HEK293 (cell line): Measurements from ENCODE around the gene STX5.

Source experiments
- BCL11A ChIP-seq: fragments of 450-650 bp; formaldehyde crosslinking; IDR thresholded peaks from 2 replicates; pipeline ENCODE4 v1.5.1; 2016; ENCODE audit warnings: low read depth, missing biosample characterization, missing genetic modification characterization
- GLI4 ChIP-seq: fragments of 450-650 bp; formaldehyde crosslinking; IDR thresholded peaks from 2 replicates; pipeline ENCODE4 v1.5.1; 2016; ENCODE audit warnings: missing biosample characterization, missing genetic modification characterization
- HOXD13 ChIP-seq: sonication (generic); formaldehyde crosslinking; IDR thresholded peaks from 2 replicates; pipeline ENCODE4 v1.8.0; 2022; ENCODE audit warnings: missing genetic modification reagents, borderline replicate concordance
- KLF16 ChIP-seq: fragments of 450-650 bp; formaldehyde crosslinking; IDR thresholded peaks from 2 replicates; pipeline ENCODE4 v1.5.1; 2017; ENCODE audit warnings: missing biosample characterization, missing genetic modification characterization
- KLF7 ChIP-seq: fragments of 450-650 bp; formaldehyde crosslinking; IDR thresholded peaks from 2 replicates; pipeline ENCODE4 v1.5.1; 2016; ENCODE audit warnings: missing biosample characterization, missing genetic modification characterization, borderline replicate concordance
- TCF7L2 ChIP-seq: IDR thresholded peaks from 2 replicates; pipeline ENCODE4 v1.6.1; 2011; ENCODE audit warnings: low read depth, mild to moderate bottlenecking, inconsistent platforms, low read length, moderate library complexity, borderline replicate concordance
- ZBTB48 ChIP-seq: fragments of 450-650 bp; formaldehyde crosslinking; IDR thresholded peaks from 2 replicates; pipeline ENCODE4 v1.5.1; 2016; ENCODE audit warnings: missing biosample characterization, missing genetic modification characterization
- ZBTB7A ChIP-seq: fragments of 450-650 bp; formaldehyde crosslinking; IDR thresholded peaks from 2 replicates; pipeline ENCODE4 v1.5.1; 2016; ENCODE audit warnings: low read depth, missing biosample characterization, missing genetic modification characterization
- ZNF146 ChIP-seq: fragments of 450-650 bp; formaldehyde crosslinking; IDR thresholded peaks from 2 replicates; pipeline ENCODE4 v1.5.1; 2016; ENCODE audit warnings: missing biosample characterization, missing genetic modification characterization
- ZNF202 ChIP-seq: fragments of 450-650 bp; formaldehyde crosslinking; IDR thresholded peaks from 2 replicates; pipeline ENCODE4 v1.5.1; 2016; ENCODE audit warnings: missing biosample characterization, missing genetic modification characterization, borderline replicate concordance
- ZNF214 ChIP-seq: fragments of 450-650 bp; formaldehyde crosslinking; IDR thresholded peaks from 2 replicates; pipeline ENCODE4 v1.5.1; 2017; ENCODE audit warnings: missing biosample characterization, mild to moderate bottlenecking, missing genetic modification characterization, borderline replicate concordance
- ZNF24 ChIP-seq: fragments of 450-650 bp; formaldehyde crosslinking; IDR thresholded peaks from 2 replicates; pipeline ENCODE4 v1.5.1; 2016; ENCODE audit warnings: missing biosample characterization, missing genetic modification characterization
- ZNF426 ChIP-seq: fragments of 450-650 bp; formaldehyde crosslinking; IDR thresholded peaks from 2 replicates; pipeline ENCODE4 v1.5.1; 2017; ENCODE audit warnings: missing biosample characterization, missing genetic modification characterization, mild to moderate bottlenecking, inconsistent platforms, moderate library complexity
- ZNF558 ChIP-seq: fragments of 450-650 bp; formaldehyde crosslinking; IDR thresholded peaks from 2 replicates; pipeline ENCODE4 v1.5.1; 2016; ENCODE audit warnings: missing biosample characterization, missing genetic modification characterization
- ZNF571 ChIP-seq: fragments of 450-650 bp; formaldehyde crosslinking; IDR thresholded peaks from 2 replicates; pipeline ENCODE4 v1.5.0; 2017; ENCODE audit warnings: missing biosample characterization, missing genetic modification characterization
- ZNF654 ChIP-seq: fragments of 450-650 bp; formaldehyde crosslinking; IDR thresholded peaks from 2 replicates; pipeline ENCODE4 v1.5.1; 2016; ENCODE audit warnings: low read depth, missing biosample characterization, missing genetic modification characterization
- ZNF677 ChIP-seq: fragments of 450-650 bp; IDR thresholded peaks from 2 replicates; pipeline ENCODE4 v1.5.0; 2018; ENCODE audit warnings: missing biosample characterization, mild to moderate bottlenecking, missing genetic modification characterization, moderate library complexity
- ZNF747 ChIP-seq: fragments of 450-650 bp; formaldehyde crosslinking; IDR thresholded peaks from 2 replicates; pipeline ENCODE4 v1.5.1; 2016; ENCODE audit warnings: missing biosample characterization, missing genetic modification characterization
- TF ChIP-seq, protein P1 (sequence below): fragments of 450-650 bp; formaldehyde crosslinking; optimal IDR thresholded peaks from 2 replicates; pipeline ENCODE3; 2016; ENCODE audit warnings: missing biosample characterization, mild to moderate bottlenecking, missing genetic modification characterization
- TF ChIP-seq, protein P2 (sequence below): fragments of 450-650 bp; IDR thresholded peaks from 2 replicates; pipeline ENCODE4 v1.5.1; 2018; ENCODE audit warnings: missing biosample characterization, mild to moderate bottlenecking, missing genetic modification characterization
- TF ChIP-seq, protein P3 (sequence below): fragments of 450-650 bp; formaldehyde crosslinking; IDR thresholded peaks from 2 replicates; pipeline ENCODE4 v1.5.1; 2016; ENCODE audit warnings: missing biosample characterization, missing genetic modification characterization, borderline replicate concordance
- TF ChIP-seq, protein P4 (sequence below): fragments of 450-650 bp; formaldehyde crosslinking; IDR thresholded peaks from 2 replicates; pipeline ENCODE4 v1.5.1; 2017; ENCODE audit warnings: missing biosample characterization, missing genetic modification characterization
- TF ChIP-seq, protein P5 (sequence below): fragments of 450-650 bp; formaldehyde crosslinking; IDR thresholded peaks from 2 replicates; pipeline ENCODE4 v1.5.1; 2016; ENCODE audit warnings: missing biosample characterization, missing genetic modification characterization, borderline replicate concordance
- TF ChIP-seq, protein P6 (sequence below): fragments of 450-650 bp; formaldehyde crosslinking; IDR thresholded peaks from 2 replicates; pipeline ENCODE4 v1.5.1; 2016; ENCODE audit warnings: missing biosample characterization, missing genetic modification characterization
- TF ChIP-seq, protein P7 (sequence below): fragments of 450-650 bp; formaldehyde crosslinking; IDR thresholded peaks from 2 replicates; pipeline ENCODE4 v1.5.1; 2016; ENCODE audit warnings: missing biosample characterization, missing genetic modification characterization

The STX5 gene

DNA sequence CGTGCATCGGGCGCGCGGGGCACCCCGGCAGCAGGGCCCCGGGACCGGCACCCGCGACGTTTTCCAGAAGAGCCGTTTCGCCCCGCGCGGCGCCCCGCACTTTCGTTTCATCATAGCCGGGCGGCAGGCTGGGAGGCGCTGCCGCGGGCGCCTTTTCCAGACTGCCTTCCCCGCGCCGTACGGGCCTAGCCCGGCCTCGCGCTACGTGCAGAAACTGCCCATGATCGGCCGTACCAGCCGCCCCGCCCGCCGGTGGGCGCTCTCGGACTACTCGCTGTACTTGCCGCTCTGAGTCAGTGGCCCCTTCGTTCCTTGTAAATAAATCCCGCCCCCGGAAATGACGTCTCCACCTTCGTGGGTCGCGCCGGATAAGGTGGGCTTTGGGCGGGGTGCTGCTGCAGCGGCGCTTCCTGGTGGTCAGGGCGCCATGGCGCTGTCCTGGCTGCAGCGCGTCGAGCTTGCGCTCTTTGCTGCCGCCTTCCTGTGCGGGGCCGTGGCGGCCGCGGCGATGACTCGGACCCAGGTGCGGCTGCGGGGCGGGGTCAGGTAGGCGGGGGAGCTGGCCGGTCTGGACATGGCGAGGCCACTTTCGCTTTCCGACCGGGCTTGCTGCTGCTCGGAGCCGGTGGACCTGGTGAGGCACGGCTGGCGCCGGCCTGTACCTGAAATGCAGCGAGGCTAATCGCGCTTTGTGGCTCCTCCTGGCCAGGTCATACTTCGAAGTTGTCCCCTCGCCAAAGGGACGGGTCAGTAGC is 44.7 kb downstream of the STX5 start, which contains the start of gene TMEM179B (continued):
- TF ChIP-seq, protein P1, sequence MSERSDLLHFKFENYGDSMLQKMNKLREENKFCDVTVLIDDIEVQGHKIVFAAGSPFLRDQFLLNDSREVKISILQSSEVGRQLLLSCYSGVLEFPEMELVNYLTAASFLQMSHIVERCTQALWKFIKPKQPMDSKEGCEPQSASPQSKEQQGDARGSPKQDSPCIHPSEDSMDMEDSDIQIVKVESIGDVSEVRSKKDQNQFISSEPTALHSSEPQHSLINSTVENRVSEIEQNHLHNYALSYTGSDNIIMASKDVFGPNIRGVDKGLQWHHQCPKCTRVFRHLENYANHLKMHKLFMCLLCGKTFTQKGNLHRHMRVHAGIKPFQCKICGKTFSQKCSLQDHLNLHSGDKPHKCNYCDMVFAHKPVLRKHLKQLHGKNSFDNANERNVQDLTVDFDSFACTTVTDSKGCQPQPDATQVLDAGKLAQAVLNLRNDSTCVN (tag by site-specific recombination): peak; percentile 80
- TF ChIP-seq ZNF677 (tag by site-specific recombination) (no peak), ZNF426 (tag by site-specific recombination) (no peak), ZNF146 (tag by site-specific recombination) (no peak; the same call in 1 of the 2 replicates), TCF7L2 (no peak), ZBTB7A (tag by site-specific recombination) (peak; percentile 74; the same call in 1 of the 2 replicates), KLF7 (no peak), KLF16 (tag by site-specific recombination) (no peak), ZNF24 (no peak), ZBTB48 (tag by site-specific recombination) (no peak), ZNF654 (tag by site-specific recombination) (no peak), ZNF571 (no peak), ZNF747 (tag by site-specific recombination) (no peak), ZNF558 (tag by site-specific recombination) (no peak), ZNF214 (tag by site-specific recombination) (no peak), BCL11A (tag by site-specific recombination) (0 out of 2 replicates have a peak, but pooled peaks have one; percentile 72), GLI4 (tag by site-specific recombination) (no peak), ZNF202 (tag by site-specific recombination) (no peak), HOXD13 (no peak)
- TF ChIP-seq, protein P2, sequence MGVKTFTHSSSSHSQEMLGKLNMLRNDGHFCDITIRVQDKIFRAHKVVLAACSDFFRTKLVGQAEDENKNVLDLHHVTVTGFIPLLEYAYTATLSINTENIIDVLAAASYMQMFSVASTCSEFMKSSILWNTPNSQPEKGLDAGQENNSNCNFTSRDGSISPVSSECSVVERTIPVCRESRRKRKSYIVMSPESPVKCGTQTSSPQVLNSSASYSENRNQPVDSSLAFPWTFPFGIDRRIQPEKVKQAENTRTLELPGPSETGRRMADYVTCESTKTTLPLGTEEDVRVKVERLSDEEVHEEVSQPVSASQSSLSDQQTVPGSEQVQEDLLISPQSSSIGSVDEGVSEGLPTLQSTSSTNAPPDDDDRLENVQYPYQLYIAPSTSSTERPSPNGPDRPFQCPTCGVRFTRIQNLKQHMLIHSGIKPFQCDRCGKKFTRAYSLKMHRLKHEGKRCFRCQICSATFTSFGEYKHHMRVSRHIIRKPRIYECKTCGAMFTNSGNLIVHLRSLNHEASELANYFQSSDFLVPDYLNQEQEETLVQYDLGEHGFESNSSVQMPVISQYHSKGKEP (tag by site-specific recombination): peak; percentile 23; the same call in 1 of the 2 replicates
- TF ChIP-seq, protein P3, sequence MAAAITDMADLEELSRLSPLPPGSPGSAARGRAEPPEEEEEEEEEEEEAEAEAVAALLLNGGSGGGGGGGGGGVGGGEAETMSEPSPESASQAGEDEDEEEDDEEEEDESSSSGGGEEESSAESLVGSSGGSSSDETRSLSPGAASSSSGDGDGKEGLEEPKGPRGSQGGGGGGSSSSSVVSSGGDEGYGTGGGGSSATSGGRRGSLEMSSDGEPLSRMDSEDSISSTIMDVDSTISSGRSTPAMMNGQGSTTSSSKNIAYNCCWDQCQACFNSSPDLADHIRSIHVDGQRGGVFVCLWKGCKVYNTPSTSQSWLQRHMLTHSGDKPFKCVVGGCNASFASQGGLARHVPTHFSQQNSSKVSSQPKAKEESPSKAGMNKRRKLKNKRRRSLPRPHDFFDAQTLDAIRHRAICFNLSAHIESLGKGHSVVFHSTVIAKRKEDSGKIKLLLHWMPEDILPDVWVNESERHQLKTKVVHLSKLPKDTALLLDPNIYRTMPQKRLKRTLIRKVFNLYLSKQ (tag by site-specific recombination): no peak
- TF ChIP-seq, protein P4, sequence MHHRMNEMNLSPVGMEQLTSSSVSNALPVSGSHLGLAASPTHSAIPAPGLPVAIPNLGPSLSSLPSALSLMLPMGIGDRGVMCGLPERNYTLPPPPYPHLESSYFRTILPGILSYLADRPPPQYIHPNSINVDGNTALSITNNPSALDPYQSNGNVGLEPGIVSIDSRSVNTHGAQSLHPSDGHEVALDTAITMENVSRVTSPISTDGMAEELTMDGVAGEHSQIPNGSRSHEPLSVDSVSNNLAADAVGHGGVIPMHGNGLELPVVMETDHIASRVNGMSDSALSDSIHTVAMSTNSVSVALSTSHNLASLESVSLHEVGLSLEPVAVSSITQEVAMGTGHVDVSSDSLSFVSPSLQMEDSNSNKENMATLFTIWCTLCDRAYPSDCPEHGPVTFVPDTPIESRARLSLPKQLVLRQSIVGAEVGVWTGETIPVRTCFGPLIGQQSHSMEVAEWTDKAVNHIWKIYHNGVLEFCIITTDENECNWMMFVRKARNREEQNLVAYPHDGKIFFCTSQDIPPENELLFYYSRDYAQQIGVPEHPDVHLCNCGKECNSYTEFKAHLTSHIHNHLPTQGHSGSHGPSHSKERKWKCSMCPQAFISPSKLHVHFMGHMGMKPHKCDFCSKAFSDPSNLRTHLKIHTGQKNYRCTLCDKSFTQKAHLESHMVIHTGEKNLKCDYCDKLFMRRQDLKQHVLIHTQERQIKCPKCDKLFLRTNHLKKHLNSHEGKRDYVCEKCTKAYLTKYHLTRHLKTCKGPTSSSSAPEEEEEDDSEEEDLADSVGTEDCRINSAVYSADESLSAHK (tag by site-specific recombination): no peak
- TF ChIP-seq, protein P5, sequence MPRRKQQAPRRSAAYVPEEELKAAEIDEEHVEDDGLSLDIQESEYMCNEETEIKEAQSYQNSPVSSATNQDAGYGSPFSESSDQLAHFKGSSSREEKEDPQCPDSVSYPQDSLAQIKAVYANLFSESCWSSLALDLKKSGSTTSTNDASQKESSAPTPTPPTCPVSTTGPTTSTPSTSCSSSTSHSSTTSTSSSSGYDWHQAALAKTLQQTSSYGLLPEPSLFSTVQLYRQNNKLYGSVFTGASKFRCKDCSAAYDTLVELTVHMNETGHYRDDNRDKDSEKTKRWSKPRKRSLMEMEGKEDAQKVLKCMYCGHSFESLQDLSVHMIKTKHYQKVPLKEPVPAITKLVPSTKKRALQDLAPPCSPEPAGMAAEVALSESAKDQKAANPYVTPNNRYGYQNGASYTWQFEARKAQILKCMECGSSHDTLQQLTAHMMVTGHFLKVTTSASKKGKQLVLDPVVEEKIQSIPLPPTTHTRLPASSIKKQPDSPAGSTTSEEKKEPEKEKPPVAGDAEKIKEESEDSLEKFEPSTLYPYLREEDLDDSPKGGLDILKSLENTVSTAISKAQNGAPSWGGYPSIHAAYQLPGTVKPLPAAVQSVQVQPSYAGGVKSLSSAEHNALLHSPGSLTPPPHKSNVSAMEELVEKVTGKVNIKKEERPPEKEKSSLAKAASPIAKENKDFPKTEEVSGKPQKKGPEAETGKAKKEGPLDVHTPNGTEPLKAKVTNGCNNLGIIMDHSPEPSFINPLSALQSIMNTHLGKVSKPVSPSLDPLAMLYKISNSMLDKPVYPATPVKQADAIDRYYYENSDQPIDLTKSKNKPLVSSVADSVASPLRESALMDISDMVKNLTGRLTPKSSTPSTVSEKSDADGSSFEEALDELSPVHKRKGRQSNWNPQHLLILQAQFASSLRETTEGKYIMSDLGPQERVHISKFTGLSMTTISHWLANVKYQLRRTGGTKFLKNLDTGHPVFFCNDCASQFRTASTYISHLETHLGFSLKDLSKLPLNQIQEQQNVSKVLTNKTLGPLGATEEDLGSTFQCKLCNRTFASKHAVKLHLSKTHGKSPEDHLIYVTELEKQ (tag by site-specific recombination): no peak
- TF ChIP-seq, protein P6, sequence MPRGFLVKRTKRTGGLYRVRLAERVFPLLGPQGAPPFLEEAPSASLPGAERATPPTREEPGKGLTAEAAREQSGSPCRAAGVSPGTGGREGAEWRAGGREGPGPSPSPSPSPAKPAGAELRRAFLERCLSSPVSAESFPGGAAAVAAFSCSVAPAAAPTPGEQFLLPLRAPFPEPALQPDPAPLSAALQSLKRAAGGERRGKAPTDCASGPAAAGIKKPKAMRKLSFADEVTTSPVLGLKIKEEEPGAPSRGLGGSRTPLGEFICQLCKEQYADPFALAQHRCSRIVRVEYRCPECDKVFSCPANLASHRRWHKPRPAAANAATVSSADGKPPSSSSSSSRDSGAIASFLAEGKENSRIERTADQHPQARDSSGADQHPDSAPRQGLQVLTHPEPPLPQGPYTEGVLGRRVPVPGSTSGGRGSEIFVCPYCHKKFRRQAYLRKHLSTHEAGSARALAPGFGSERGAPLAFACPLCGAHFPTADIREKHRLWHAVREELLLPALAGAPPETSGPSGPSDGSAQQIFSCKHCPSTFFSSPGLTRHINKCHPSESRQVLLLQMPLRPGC: peak; percentile 37; the same call in 1 of the 2 replicates
- TF ChIP-seq, protein P7, sequence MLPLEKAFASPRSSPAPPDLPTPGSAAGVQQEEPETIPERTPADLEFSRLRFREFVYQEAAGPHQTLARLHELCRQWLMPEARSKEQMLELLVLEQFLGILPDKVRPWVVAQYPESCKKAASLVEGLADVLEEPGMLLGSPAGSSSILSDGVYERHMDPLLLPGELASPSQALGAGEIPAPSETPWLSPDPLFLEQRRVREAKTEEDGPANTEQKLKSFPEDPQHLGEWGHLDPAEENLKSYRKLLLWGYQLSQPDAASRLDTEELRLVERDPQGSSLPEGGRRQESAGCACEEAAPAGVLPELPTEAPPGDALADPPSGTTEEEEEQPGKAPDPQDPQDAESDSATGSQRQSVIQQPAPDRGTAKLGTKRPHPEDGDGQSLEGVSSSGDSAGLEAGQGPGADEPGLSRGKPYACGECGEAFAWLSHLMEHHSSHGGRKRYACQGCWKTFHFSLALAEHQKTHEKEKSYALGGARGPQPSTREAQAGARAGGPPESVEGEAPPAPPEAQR (tag by site-specific recombination): no peak
